ENCODE data around the gene RGP1.
A peak's percentile ranks its signal among the peaks of the same experiment; 100 is the strongest.

RGP1 gene

GRCh38 chr9:35756275-35757225 lies 7.5 kb downstream of the RGP1 start (continued):
- TF ChIP-seq BCL11B (tag by site-specific recombination; IDR thresholded peaks at IDR 0.05; ENCODE audit: low read depth) = 0 out of 2 replicates have a peak, but pooled peaks have one; percentile 12
- no peak for TF ChIP-seq ZNF37A (tag by site-specific recombination; IDR thresholded peaks at IDR 0.05)
- TF ChIP-seq ZNF132 (tag by site-specific recombination; IDR thresholded peaks at IDR 0.05; ENCODE audit: borderline replicate concordance) = no peak
- peak; percentile 55; the same call in 1 of the 2 replicates for TF ChIP-seq KLF9 (tag by site-specific recombination; IDR thresholded peaks at IDR 0.05; ENCODE audit: low read depth)
- peak; percentile 89 for TF ChIP-seq CTCF (tag by site-specific recombination; IDR thresholded peaks at IDR 0.05)
- no peak for TF ChIP-seq ZNF610 (tag by site-specific recombination; IDR thresholded peaks at IDR 0.05; ENCODE audit: borderline replicate concordance)
- no peak for TF ChIP-seq ZSCAN16 (tag by site-specific recombination; IDR thresholded peaks at IDR 0.05)
- no peak for TF ChIP-seq ZSCAN4 (tag by site-specific recombination; IDR thresholded peaks at IDR 0.05)
- TF ChIP-seq ZBTB10 (tag by site-specific recombination; IDR thresholded peaks at IDR 0.05) = peak; percentile 50; the same call in 1 of the 2 replicates
- no peak for TF ChIP-seq ZNF394 (tag by site-specific recombination; IDR thresholded peaks at IDR 0.05; ENCODE audit: borderline replicate concordance)
- TF ChIP-seq ZNF391 (tag by site-specific recombination; IDR thresholded peaks at IDR 0.05; ENCODE audit: borderline replicate concordance, low read depth) = no peak
- no peak for TF ChIP-seq ZSCAN30 (tag by site-specific recombination; IDR thresholded peaks at IDR 0.05)
- TF ChIP-seq, protein P1, sequence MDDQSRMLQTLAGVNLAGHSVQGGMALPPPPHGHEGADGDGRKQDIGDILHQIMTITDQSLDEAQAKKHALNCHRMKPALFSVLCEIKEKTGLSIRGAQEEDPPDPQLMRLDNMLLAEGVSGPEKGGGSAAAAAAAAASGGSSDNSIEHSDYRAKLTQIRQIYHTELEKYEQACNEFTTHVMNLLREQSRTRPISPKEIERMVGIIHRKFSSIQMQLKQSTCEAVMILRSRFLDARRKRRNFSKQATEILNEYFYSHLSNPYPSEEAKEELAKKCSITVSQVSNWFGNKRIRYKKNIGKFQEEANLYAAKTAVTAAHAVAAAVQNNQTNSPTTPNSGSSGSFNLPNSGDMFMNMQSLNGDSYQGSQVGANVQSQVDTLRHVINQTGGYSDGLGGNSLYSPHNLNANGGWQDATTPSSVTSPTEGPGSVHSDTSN (CRISPR knock-in tag; IDR thresholded peaks at IDR 0.05) = no peak
- TF ChIP-seq PRDM2 (tag by site-specific recombination; IDR thresholded peaks at IDR 0.05; ENCODE audit: borderline replicate concordance) = no peak
- TF ChIP-seq ZNF555 (tag by site-specific recombination; conservative IDR thresholded peaks at IDR 0.05) = no peak
- no peak for TF ChIP-seq ZBTB44 (tag by site-specific recombination; IDR thresholded peaks at IDR 0.05)
- no peak for TF ChIP-seq SCRT2 (tag by site-specific recombination; IDR thresholded peaks at IDR 0.05)
- TF ChIP-seq ZXDB (tag by site-specific recombination; IDR thresholded peaks at IDR 0.05) = peak; percentile 21; the same call in 1 of the 2 replicates
- TF ChIP-seq HOXA7 (CRISPR knock-in tag; IDR thresholded peaks at IDR 0.05; ENCODE audit: borderline replicate concordance) = no peak
- no peak for TF ChIP-seq ZNF155 (tag by site-specific recombination; IDR thresholded peaks at IDR 0.05)
- TF ChIP-seq ZBTB48 (tag by site-specific recombination; IDR thresholded peaks at IDR 0.05) = peak; percentile 72; the same call in 1 of the 2 replicates

Measured in HEK293 (cell line).